Activated T-helper 9 cell treated with anti-CD3 and anti-CD28 coated beads, Interleukin-2, amount 50 U/mL, for 16 hours (primary cell): ENCODE measurements around the gene C22orf15.

Experiments
- DNase-seq: peaks from one replicate; pipeline ENCODE4 v3.0.0-alpha.2; 2020; ENCODE audit warnings: low read depth

Gene C22orf15

DNA sequence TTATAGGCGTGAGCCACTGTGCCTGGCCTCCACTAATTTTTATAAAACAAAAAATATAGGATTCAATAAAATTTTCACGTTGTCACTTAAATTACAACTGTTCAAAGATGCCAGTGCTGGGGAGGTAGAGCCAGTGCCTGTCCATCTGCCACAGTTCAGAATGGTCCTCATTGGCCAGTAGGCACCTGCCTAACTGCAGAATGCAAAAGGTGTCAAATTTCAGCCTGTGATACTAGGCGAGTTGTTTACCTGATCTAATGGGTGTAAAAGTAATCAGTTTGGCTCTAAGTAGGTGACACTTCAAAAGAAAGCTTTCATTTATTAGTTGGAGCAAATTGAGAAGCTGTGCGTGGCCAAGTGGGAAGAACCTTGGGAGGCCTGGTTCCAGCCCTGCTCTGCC, 26.3 kb downstream of the C22orf15 start:
- DNase-seq = no peak

GRCh38 chr22:23789638-23790037, 26.8 kb downstream of the C22orf15 start:
- DNase-seq = no peak

DNA sequence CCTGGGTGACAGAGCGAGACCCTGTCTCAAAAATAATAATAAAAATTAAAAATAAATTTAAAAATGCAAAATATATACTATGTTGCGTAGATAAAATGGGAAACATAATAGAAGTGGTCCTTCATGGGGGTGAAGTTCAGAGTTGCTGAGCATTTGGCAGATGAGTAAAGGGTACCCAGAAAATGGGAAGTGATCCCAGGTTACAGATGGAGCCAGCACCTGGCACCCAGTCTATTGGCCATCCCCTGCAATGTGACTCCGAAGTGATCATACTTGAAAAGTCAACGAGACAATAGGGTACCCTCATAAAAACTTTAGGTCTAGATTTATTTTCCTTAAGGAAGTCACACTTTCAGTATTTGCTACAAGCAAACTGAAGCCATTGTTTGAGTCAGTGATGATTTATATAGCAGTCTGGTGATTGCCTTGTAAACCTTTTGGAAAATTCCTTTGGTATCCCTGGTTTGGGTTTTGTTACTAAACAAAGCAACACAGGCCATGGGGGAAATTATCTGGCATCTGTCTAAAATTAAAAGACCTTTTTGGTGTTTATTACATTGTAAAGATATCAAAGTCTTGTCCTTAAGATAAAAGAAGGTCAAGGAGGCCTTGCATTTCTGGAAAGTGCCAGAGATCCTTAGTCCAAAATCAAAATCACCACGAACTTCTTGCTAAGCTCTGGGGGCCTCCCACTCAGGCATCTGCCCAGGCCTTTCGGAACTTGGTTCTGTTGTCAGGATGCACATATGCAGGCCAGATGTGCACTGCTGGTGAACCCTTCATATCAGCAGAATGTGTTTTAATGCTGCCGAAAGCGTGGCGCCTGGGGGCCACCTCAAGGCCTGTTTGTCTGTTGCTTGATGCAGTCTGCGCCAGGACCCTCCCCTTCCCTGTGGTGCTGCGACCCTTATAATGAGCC, 28.3 kb downstream of the C22orf15 start:
- no peak for DNase-seq

GRCh38 chr22:23791738-23792645, 29.2 kb downstream of the C22orf15 start:
- DNase-seq = no peak

DNA sequence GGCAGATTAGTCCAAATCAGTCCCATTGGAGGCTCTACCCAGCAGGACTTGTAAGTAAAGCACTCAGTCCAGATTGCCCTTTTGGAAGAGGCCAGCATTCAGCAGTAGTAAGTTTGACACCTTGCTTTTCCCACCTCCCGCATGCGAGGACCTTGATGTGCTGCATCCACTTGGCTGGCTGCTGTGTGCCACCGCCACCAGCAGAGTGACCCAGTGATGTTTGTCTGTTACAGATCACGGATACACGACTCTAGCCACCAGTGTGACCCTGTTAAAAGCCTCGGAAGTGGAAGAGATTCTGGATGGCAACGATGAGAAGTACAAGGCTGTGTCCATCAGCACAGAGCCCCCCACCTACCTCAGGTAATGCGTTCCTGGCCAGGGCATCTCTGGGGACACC, 30.5 kb downstream of the C22orf15 start:
- no peak for DNase-seq

DNA sequence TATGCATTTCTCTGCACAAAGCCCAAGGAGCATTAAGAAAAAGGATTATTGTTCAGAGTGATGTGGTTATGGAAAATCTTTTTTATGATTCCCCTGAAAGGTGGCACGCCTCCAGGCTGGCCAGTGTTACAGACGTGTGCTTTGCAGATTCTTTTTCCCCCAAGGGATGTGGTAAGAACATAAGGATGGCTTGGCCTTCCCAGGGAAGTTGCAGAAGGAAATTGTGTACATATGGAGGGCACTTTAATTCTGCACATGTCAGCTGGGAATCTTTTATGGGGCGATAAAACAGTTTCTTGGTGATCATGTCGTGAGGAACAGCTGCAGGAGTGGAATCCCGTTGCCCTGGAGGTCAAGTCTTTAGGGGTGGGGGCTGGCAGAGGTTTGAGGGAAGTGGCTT, 33.7 kb downstream of the C22orf15 start:
- no peak for DNase-seq

- DNase-seq = no peak
These were observed 37.8 kb downstream of the C22orf15 start for GRCh38 chr22:23800297-23801237.

DNA sequence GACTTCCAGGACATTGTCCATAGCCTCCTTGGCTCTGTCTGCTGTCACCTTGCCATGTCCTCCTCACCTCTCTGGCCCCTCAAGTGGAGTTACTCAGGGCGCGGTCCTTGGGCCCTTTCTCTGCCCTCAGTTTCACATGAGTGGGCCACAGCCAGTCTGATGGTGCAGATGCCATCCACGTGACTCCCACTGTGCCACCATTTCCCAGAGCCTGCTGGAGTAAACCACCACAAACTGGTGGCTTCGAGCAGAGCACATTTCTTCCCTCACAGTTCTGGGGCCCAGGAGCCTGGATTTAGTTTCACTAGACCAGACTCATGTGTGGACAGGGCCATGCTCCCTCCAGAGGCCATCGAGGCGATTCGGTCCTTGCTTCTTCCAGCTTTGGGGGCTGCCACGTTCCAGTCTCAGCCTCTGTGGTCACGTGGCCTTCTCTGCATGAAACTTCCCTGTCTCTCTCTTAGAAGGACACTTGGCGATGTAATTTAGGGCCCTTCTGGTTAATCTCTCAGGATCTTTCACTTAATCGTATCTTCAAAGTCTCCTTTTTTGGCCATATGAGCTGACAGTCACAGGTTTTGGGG, 38.5 kb downstream of the C22orf15 start:
- no peak for DNase-seq

DNA sequence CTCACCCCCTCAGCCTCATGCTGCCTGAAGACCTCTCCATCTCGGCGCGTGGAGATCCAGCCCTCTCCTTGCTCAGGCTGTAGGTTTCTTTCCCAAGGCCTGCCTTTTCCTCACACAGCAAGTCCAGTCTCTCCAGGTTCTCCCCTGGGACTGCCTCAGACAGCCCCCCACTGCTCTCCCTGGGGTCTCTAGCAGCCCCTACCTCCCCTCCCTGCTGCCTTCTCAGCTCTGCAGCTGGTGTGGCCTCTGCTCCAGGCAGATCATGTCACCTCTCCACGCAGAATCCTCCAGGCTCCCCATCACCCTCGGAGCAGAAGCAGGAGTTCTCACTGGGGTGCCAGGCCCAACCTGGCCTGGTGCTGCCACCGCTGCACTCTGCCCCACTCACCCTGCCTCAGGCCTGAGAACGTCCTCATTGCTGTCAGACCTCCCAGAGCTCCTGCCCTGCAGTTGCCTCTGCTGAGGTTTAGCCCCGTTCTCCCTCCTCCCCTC, 39.1 kb downstream of the C22orf15 start:
- no peak for DNase-seq

GRCh38 chr22:23803001-23803819, 40.4 kb downstream of the C22orf15 start:
- DNase-seq = no peak

DNA sequence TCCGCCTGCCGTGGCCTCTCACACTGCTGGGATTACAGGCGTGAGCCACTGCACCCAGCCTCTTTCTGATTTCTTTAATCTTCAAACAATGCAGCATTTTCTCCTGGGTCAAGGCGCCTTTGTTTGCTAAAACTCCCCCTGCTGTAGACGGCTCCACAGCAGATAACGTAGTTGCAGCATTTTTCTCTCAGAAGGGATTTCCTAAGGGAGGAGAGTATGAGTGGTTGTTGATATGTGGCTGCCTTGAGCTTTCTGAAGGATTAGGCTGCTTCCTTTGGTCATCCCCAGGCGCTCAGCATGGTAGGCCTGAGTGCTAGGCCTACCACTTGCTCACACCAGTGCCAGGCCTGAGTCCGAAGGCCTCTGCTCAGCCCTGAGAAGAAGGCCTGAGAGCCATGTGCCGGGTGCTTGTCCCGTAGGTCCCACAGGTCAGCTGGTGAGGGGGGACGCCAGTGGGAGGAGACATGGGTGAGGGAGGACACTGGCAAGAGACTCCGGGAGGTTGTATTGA, 42.0 kb downstream of the C22orf15 start:
- DNase-seq = no peak

DNA sequence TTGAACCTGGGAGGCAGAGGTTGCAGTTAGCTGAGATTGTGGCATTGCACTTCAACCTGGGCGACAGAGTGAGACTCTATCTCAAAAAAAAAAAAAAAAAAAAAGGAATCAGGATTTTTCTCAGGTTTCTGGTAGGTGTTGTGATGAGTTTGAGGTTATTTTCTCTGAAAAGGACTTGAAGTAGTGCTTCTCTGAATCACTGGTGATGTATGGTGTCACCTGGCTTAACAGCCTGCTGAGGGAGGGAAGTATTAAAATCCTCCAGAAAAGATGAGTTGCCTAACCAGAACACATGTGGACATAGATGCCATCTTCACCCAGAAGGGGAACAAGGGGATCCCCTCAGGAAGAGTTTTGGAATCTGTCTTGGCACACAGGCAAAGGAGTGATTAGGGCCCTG, 44.0 kb downstream of the C22orf15 start:
- no peak for DNase-seq

GRCh38 chr22:23812378-23812777, 49.6 kb downstream of the C22orf15 start:
- DNase-seq = no peak
